Right renal cortex interstitium (tissue), 3 donors: ENCODE results near the gene PDGFD. TPM values are rescaled to one million over a fixed set of nuclear protein-coding genes. Genes with fewer than 3 reads are reported as not detected.
"Not testable (repeated sequence)": the region's sequence is repeated elsewhere in the genome, so short reads cannot be mapped to it uniquely, and the experiment has no call there.

Experiments
- DNase-seq, 3 donors: peaks; one replicate each; pipeline ENCODE4 v3.0.0-alpha.2; 2013; ENCODE audit warnings: low read depth in 3 of 3, low spot score in 2 of 3
- polyA plus RNA-seq, 3 donors: library from polyadenylated mRNA; unstranded; fragments of 120-200 nt; gene quantifications; one replicate each; pipeline ENCODE4 v1.2.1, GENCODE V29; 2013; ENCODE audit not compliant: insufficient read length in 3 of 3

Gene PDGFD
- polyA plus RNA-seq, 3 donors = 25.2 to 33.0 (median 30.0) TPM

- DNase-seq = no peak
These were observed 105.3 kb downstream of the PDGFD start for GRCh38 chr11:104058680-104059079.

GRCh38 chr11:104057908-104058307, 106.0 kb downstream of the PDGFD start:
- no peak for DNase-seq

- DNase-seq = no peak
These were observed 108.4 kb downstream of the PDGFD start for GRCh38 chr11:104055596-104055995.

GRCh38 chr11:104054911-104055529, 108.9 kb downstream of the PDGFD start:
- DNase-seq = no peak

- DNase-seq = no peak
These were observed 110.0 kb downstream of the PDGFD start for GRCh38 chr11:104053743-104054478.

GRCh38 chr11:104051778-104052177, 112.2 kb downstream of the PDGFD start:
- DNase-seq = no peak

GRCh38 chr11:104049116-104049515, 114.8 kb downstream of the PDGFD start:
- DNase-seq = no peak

GRCh38 chr11:104046858-104047257, 117.1 kb downstream of the PDGFD start:
- DNase-seq = not testable (repeated sequence)

GRCh38 chr11:104046331-104046730, 117.6 kb downstream of the PDGFD start:
- no peak for DNase-seq

- no peak for DNase-seq
These were observed 120.2 kb downstream of the PDGFD start for GRCh38 chr11:104043678-104044239.

- DNase-seq = no peak
These were observed 120.8 kb downstream of the PDGFD start for GRCh38 chr11:104043142-104043541.

- DNase-seq = no peak
These were observed 122.2 kb downstream of the PDGFD start for GRCh38 chr11:104041792-104042191.

- no peak for DNase-seq
These were observed 127.0 kb downstream of the PDGFD start for GRCh38 chr11:104036995-104037394.

- no peak for DNase-seq
These were observed 127.4 kb downstream of the PDGFD start, which contains the start of gene DDI1 for GRCh38 chr11:104036588-104036987. Gene DDI1, plus strand, starts transcription at chr11:104036640. Its CDS starts 183 bp downstream, at chr11:104036823.

- DNase-seq = no peak
These were observed 130.4 kb downstream of the PDGFD start for GRCh38 chr11:104033561-104033960.

- no peak for DNase-seq
These were observed 130.8 kb downstream of the PDGFD start for GRCh38 chr11:104033134-104033533.

GRCh38 chr11:104028476-104029263, 135.3 kb downstream of the PDGFD start:
- no peak for DNase-seq

- DNase-seq = no peak
These were observed 139.4 kb downstream of the PDGFD start for GRCh38 chr11:104024572-104024971.

GRCh38 chr11:104015649-104016415, 148.1 kb downstream of the PDGFD start:
- no peak for DNase-seq

- no peak for DNase-seq
These were observed 152.9 kb downstream of the PDGFD start for GRCh38 chr11:104011044-104011443.
